PC-3 (cell line): Measurements from ENCODE around the gene ARHGEF37. TPM values are rescaled to one million over a fixed set of nuclear protein-coding genes. Genes with fewer than 3 reads are reported as not detected.
A peak's percentile ranks its signal among the peaks of the same experiment; 100 is the strongest.

Experiments
- ATAC-seq: fragments of 200-7000 bp; cut with Tn5 transposase; 2 replicates; pipeline ENCODE4 v1.9.1; 2020; ENCODE audit warnings: mild to moderate bottlenecking, moderate library complexity
- BruUV-seq: library from RNA; stranded (reverse); fragments of 400-500 nt; replicated peaks from 2 replicates; lab custom pipeline; 2021; lab: Mats Ljungman, UMichigan
- CTCF ChIA-PET: fragments of 300-600 bp; sonication (Branson Sonifier 250); formaldehyde crosslinking; loops from one replicate; lab custom pipeline; 2022; ENCODE audit warnings: antibody characterized with exemption; lab: Charles Lee
- POLR2A ChIA-PET: fragments of 300-600 bp; sonication (Branson Sonifier 250); formaldehyde crosslinking; loops from one replicate; lab custom pipeline; 2022; ENCODE audit warnings: antibody characterized with exemption; ENCODE audit not compliant: unreplicated experiment; lab: Charles Lee
- DNase-seq: peaks from one replicate; pipeline ENCODE4 v3.0.0-alpha.2; 2015
- H2AFZ ChIP-seq: fragments of 300-600 bp; sonication (generic); 2 replicates; pipeline ENCODE4 v1.6.0; 2016; ENCODE audit warnings: antibody characterized with exemption, low read length
- H3F3A ChIP-seq: fragments of 300-600 bp; sonication (generic); one replicate; pipeline ENCODE4 v1.6.0; 2017; ENCODE audit warnings: antibody characterized with exemption, low read length, control low read depth, mild to moderate bottlenecking; ENCODE audit not compliant: unreplicated experiment
- H3K27ac ChIP-seq: fragments of 300-600 bp; sonication (generic); 2 replicates; pipeline ENCODE4 v1.5.1; 2016; ENCODE audit warnings: mild to moderate bottlenecking, low read length
- H3K27me3 ChIP-seq: fragments of 300-600 bp; sonication (generic); 2 replicates; pipeline ENCODE4 v1.6.1; 2016; ENCODE audit warnings: low read length, mixed read lengths
- H3K36me3 ChIP-seq: fragments of 300-600 bp; sonication (generic); 2 replicates; pipeline ENCODE4 v1.6.1; 2016; ENCODE audit warnings: low read depth, mixed run types, low read length, mixed read lengths
- H3K4me1 ChIP-seq: fragments of 300-600 bp; sonication (generic); 2 replicates; pipeline ENCODE4 v1.5.1; 2016; ENCODE audit warnings: low read length; ENCODE audit not compliant: insufficient read depth
- H3K4me2 ChIP-seq: fragments of 300-600 bp; sonication (generic); 2 replicates; pipeline ENCODE4 v1.6.0; 2016; ENCODE audit warnings: low read length
- H3K4me3 ChIP-seq: fragments of 300-600 bp; sonication (generic); 2 replicates; pipeline ENCODE4 v1.5.1; 2016; ENCODE audit warnings: mild to moderate bottlenecking, low read length, mixed read lengths
- H3K79me2 ChIP-seq: fragments of 300-600 bp; sonication (generic); 2 replicates; pipeline ENCODE4 v1.6.1; 2017; ENCODE audit warnings: low read length, mixed read lengths
- H3K9ac ChIP-seq: fragments of 300-600 bp; sonication (generic); 2 replicates; pipeline ENCODE4 v1.6.0; 2016; ENCODE audit warnings: mild to moderate bottlenecking, low read length
- H3K9me2 ChIP-seq: fragments of 300-600 bp; sonication (generic); replicated peaks from 2 replicates; pipeline ENCODE4 v1.6.1; 2016; ENCODE audit warnings: mixed run types, low read length, mixed read lengths
- H3K9me3 ChIP-seq: fragments of 300-600 bp; sonication (generic); 2 replicates; pipeline ENCODE4 v1.6.1; 2016; ENCODE audit warnings: low read length, mixed read lengths
- H4K20me1 ChIP-seq: fragments of 300-600 bp; sonication (generic); 2 replicates; pipeline ENCODE4 v1.6.1; 2016; ENCODE audit warnings: low read length, mixed read lengths
- CTCF ChIP-seq: fragments of 300-600 bp; sonication (generic); conservative IDR thresholded peaks from 2 replicates; pipeline ENCODE4 v1.5.1; 2017; ENCODE audit warnings: antibody characterized with exemption, low read depth, mild to moderate bottlenecking, low read length
- EZH2 ChIP-seq: fragments of 300-600 bp; sonication (generic); IDR thresholded peaks from one replicate; pipeline ENCODE4 v1.6.1; 2017; ENCODE audit warnings: antibody characterized with exemption, mild to moderate bottlenecking, low read length; ENCODE audit not compliant: unreplicated experiment
- EZH2phosphoT487 ChIP-seq: fragments of 300-600 bp; sonication (generic); IDR thresholded peaks from 2 replicates; pipeline ENCODE4 v1.6.1; 2018; ENCODE audit warnings: mild to moderate bottlenecking, antibody characterized with exemption, low read length, borderline replicate concordance
- intact Hi-C: fragments of 100-400 bp; cut with micrococcal nuclease; formaldehyde crosslinking; loops from 2 replicates; pipeline ENCODE4 v1.9.0; 2023
- total RNA-seq: library from RNA; depleted of rRNA; stranded (reverse); fragments of >200 nt; gene quantifications from 2 replicates; pipeline ENCODE4 v1.2.3, GENCODE V29; 2014

ARHGEF37 gene
- total RNA-seq, 1 experiment from 2014 or later, result 6.5 TPM

- H3K27me3 ChIP-seq, result no peaks in the 10 kb centered on the region
- H3K36me3 ChIP-seq, result no peaks in the 10 kb centered on the region
- no TSS peak for BruUV-seq
- H2AFZ ChIP-seq, result no peak overlapping the region
- ATAC-seq (no peak), DNase-seq (no peak)
- H3K4me3 ChIP-seq, result no peak overlapping the region
- H3K9ac ChIP-seq, result no peak overlapping the region
- intact Hi-C loops, result no loop called here
- ChIA-PET CTCF (no interaction called here), POLR2A (no interaction called here)
- no peaks in the 10 kb centered on the region for H3F3A ChIP-seq
- peaks cover 20% of the 10 kb centered on the region for H3K4me1 ChIP-seq
- no peak overlapping the region for H3K4me2 ChIP-seq
- no peak overlapping the region for H3K27ac ChIP-seq
- H3K79me2 ChIP-seq, result no peaks in the 10 kb centered on the region
- no peaks in the 10 kb centered on the region for H4K20me1 ChIP-seq
- TF ChIP-seq CTCF, result no peak
- TF ChIP-seq EZH2, result no peak
- TF ChIP-seq EZH2phosphoT487, result no peak
- no peaks in the 10 kb centered on the region for H3K9me2 ChIP-seq
- H3K9me3 ChIP-seq, result no peaks in the 10 kb centered on the region
Observed at GRCh38 chr5:149584121-149584520, 2.8 kb downstream of the ARHGEF37 start.

GRCh38 chr5:149585910-149586309 lies 4.6 kb downstream of the ARHGEF37 start:
- Histone ChIP-seq H3K36me3 (no peaks in the 10 kb centered on the region), H3K9ac (no peak overlapping the region), H4K20me1 (no peaks in the 10 kb centered on the region), H3K4me1 (peaks cover 15% of the 10 kb centered on the region), H3K27ac (no peak overlapping the region), H3K9me2 (no peaks in the 10 kb centered on the region), H3K4me2 (no peak overlapping the region), H3K4me3 (no peak overlapping the region), H3K79me2 (no peaks in the 10 kb centered on the region), H3K9me3 (no peaks in the 10 kb centered on the region), H2AFZ (no peak overlapping the region), H3F3A (no peaks in the 10 kb centered on the region), H3K27me3 (no peaks in the 10 kb centered on the region)
- TF ChIP-seq CTCF (no peak), EZH2phosphoT487 (no peak), EZH2 (no peak)
- POLR2A ChIA-PET, result interaction anchor here (0.7 kb wide), 1 partner anchor 48 kb away, joined by 3 read pairs; no protein-coding TSS in a partner anchor
- intact Hi-C loops, result no loop called here
- CTCF ChIA-PET, result no interaction called here
- no TSS peak for BruUV-seq
- no peak for ATAC-seq
- DNase-seq, result no peak

- intact Hi-C loops, result no loop called here
- Histone ChIP-seq H3K9me2 (no peaks in the 10 kb centered on the region), H4K20me1 (no peaks in the 10 kb centered on the region), H3K27me3 (no peaks in the 10 kb centered on the region), H3K36me3 (no peaks in the 10 kb centered on the region), H3K27ac (no peak overlapping the region), H3K9ac (no peak overlapping the region), H3K4me1 (peaks cover 10% of the 10 kb centered on the region), H3K4me2 (no peak overlapping the region), H3K79me2 (no peaks in the 10 kb centered on the region), H3K4me3 (no peak overlapping the region), H3F3A (no peaks in the 10 kb centered on the region), H2AFZ (no peak overlapping the region), H3K9me3 (no peaks in the 10 kb centered on the region)
- DNase-seq (peak; percentile 35), ATAC-seq (no peak)
- no TSS peak for BruUV-seq
- ChIA-PET POLR2A (interaction anchor here (0.7 kb wide), 2 partner anchors 11 to 47 kb away, joined by 3 read pairs; no protein-coding TSS in a partner anchor), CTCF (interaction anchor here (0.8 kb wide), 1 partner anchor 247 kb away, joined by 3 read pairs; no protein-coding TSS in a partner anchor)
- no peak for TF ChIP-seq CTCF
- no peak for TF ChIP-seq EZH2phosphoT487
- TF ChIP-seq EZH2, result no peak
Observed at GRCh38 chr5:149586708-149587318, 5.5 kb downstream of the ARHGEF37 start.
